Choroid plexus epithelial cell (primary cell): ENCODE results near the gene CSNK2A1.

ENCODE experiments used
- DNase-seq: peaks from one replicate; pipeline ENCODE4 v3.0.0-alpha.2; 2010; ENCODE audit warnings: low read depth
- H3K4me3 ChIP-seq: 2 replicates; pipeline ENCODE4 v1.5.1; 2011; ENCODE audit warnings: low read depth, mild to moderate bottlenecking, control low read depth, low read length, moderate library complexity
- TF ChIP-seq, protein P1 (sequence below): conservative IDR thresholded peaks from 2 replicates; pipeline ENCODE4 v1.5.1; 2011; ENCODE audit warnings: low read depth, mild to moderate bottlenecking, control low read depth, inconsistent platforms, low read length, moderate library complexity

The CSNK2A1 gene

DNA sequence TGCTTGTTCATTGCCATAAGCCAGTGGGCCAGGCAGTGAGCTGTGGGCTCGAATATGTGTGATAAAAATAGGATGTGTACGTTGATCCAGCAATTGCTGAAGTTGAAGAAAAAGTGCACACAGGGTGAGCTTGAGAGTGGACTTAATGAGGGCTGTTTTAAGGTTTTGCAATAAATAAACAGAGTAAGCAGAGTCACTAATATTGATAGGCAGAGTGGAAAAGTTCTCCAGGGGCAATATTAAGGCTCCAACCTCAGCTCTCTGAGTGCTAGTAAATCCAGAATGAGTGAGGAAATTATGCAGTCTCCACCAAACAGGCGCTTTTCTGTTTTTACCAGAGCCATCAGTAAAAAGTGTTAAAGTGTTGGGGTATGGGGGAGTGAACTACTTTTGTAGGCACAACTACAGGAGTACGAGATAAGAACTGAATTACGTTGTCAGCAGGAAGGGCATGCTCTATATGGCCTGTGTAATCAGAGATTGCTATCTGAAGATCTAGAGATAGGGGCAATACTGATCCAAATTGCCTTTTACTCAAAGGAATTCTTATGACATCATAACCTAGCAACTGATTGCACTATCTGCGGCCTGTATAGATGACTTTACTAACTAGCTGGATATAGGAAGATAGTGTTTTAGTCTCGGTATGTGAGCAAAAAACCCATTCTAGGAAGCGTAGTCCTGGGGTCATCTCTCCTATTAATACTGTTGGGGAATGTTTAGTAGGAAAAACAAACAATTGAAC is 73.7 kb downstream of the CSNK2A1 start:
- H3K4me3 ChIP-seq = no peak overlapping the region
- DNase-seq = no peak
- TF ChIP-seq, protein P1, sequence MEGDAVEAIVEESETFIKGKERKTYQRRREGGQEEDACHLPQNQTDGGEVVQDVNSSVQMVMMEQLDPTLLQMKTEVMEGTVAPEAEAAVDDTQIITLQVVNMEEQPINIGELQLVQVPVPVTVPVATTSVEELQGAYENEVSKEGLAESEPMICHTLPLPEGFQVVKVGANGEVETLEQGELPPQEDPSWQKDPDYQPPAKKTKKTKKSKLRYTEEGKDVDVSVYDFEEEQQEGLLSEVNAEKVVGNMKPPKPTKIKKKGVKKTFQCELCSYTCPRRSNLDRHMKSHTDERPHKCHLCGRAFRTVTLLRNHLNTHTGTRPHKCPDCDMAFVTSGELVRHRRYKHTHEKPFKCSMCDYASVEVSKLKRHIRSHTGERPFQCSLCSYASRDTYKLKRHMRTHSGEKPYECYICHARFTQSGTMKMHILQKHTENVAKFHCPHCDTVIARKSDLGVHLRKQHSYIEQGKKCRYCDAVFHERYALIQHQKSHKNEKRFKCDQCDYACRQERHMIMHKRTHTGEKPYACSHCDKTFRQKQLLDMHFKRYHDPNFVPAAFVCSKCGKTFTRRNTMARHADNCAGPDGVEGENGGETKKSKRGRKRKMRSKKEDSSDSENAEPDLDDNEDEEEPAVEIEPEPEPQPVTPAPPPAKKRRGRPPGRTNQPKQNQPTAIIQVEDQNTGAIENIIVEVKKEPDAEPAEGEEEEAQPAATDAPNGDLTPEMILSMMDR = no peak

- no peak for DNase-seq
- TF ChIP-seq, protein P1 = no peak
- H3K4me3 ChIP-seq = no peak overlapping the region
These were observed 75.8 kb downstream of the CSNK2A1 start for GRCh38 chr20:467755-468154.

- peak; percentile 90 for DNase-seq
- H3K4me3 ChIP-seq = peak within 1 kb of the TSS; percentile 86
- TF ChIP-seq, protein P1 = peak; percentile 40
These were observed 81.2 kb downstream of the CSNK2A1 start, which contains the start of gene TBC1D20 for GRCh38 chr20:462199-462991. TSS of gene TBC1D20 (minus strand) at chr20:462533. CDS start at chr20:462405, 128 bp downstream.

DNA sequence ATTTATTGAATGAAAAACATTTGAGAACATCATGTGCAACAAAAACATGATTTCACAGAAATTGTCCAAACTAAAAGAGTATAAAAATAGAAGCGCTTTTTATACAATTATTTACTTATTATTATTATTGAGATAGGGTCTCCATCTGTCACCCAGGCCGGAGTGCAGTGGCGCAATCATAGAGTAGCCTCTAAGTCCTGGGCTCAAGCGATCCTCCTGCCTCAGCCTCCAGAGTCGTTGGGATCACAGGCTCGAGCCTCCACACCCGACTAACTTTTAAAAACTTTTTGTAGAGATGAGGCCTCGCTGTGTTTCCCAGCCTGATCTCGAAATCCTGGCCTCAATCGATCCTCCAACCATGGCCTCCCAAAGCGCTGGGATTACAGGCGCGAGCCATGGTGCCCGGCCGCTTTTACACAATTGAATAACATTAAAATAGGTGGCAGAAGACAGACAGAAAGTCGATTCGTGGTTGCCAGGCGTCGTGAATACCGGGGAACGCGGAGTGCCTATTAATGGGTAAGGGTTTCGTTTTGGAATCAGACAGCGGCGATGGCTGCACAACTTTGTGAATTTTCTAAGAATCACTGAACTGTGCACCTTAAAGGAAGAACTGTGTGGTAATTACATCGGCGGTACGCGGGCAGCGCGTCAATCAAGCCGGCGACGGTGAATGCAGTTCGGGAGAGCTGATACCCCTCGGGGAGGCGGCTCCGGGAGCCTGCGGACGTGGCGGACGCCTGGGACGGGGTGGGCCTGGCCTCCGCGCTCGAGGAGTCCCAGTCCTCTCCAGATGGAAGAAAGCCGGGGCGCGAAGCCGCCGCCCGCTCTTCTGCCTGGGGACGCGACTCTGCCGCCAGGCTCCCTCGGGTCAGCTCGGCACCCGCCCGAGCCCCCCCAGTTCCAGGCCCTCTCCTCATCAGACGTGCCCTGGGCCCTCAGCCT is 82.1 kb downstream of the CSNK2A1 start:
- peak overlapping the region; percentile 86 for H3K4me3 ChIP-seq
- TF ChIP-seq, protein P1 = no peak
- DNase-seq = peak; percentile 43

GRCh38 chr20:460707-461106 is 82.9 kb downstream of the CSNK2A1 start:
- TF ChIP-seq, protein P1 = no peak
- DNase-seq = peak; percentile 25
- peak overlapping the region; percentile 86 for H3K4me3 ChIP-seq

GRCh38 chr20:460180-460579 is 83.4 kb downstream of the CSNK2A1 start:
- peak overlapping the region; percentile 86 for H3K4me3 ChIP-seq
- DNase-seq = no peak
- TF ChIP-seq, protein P1 = no peak
